K562 (cell line): ENCODE data around the gene ST8SIA4. TPM values are rescaled to one million over a fixed set of nuclear protein-coding genes. Genes with fewer than 3 reads are reported as not detected.
"Not testable (repeated sequence)": the region's sequence is repeated elsewhere in the genome, so short reads cannot be mapped to it uniquely, and the experiment has no call there.

Source experiments
- ATAC-seq: fragments of 200-7000 bp; cut with Tn5 transposase; 3 replicates; pipeline ENCODE4 v1.9.1; 2020; ENCODE audit warnings: moderate library complexity
- BruUV-seq: library from RNA; stranded (reverse); fragments of 400-500 nt; replicated peaks from 2 replicates; lab custom pipeline; 2021; lab: Mats Ljungman, UMichigan
- CTCF ChIA-PET: fragments of 300-600 bp; formaldehyde crosslinking; extraction: SDS; loops from one replicate; lab custom pipeline; 2021; ENCODE audit warnings: low intra/inter-chr PET ratio; lab: Yijun Ruan, JAX
- POLR2A ChIA-PET: fragments of 300-600, 350-650 bp; sonication (Branson Sonifier 250); formaldehyde crosslinking; extraction: SDS; loops from one replicate; lab custom pipeline; 2021; ENCODE audit warnings: antibody characterized with exemption, inconsistent platforms; lab: Yijun Ruan, JAX
- DNase-seq, 4 experiments: peaks; one replicate each; pipeline versions ENCODE4 v3.0.0 to v3.0.0-alpha.2; 2011 to 2018; ENCODE audit warnings: low spot score in 3 of 4, mixed read lengths in 3 of 4; ENCODE audit errors: extremely low read depth in 1 of 4
- FAIRE-seq: peaks from 2 replicates; lab custom pipeline; 2011; peaks lifted over from hg19 to GRCh38; lab: Jason Lieb, UNC
- H2AFZ ChIP-seq: 2 replicates; pipeline ENCODE4 v1.6.0; 2011; ENCODE audit warnings: low read depth, low read length, control low read depth, inconsistent platforms
- H3K27ac ChIP-seq: fragments of 200-600 bp; 3 replicates; pipeline ENCODE4 v1.8.0; 2011; ENCODE audit warnings: low read depth, mild to moderate bottlenecking, control low read depth, inconsistent platforms, low read length, moderate library complexity, mixed read lengths; ENCODE audit errors: extremely low read depth
- H3K27me3 ChIP-seq, 2 experiments: fragments of 300-600 bp in 1 of 2; 2 replicates in 1 of 2; 3 replicates in 1 of 2; pipeline versions ENCODE4 v1.6.0 to v1.8.0; 2011; ENCODE audit warnings: inconsistent platforms in 2 of 2, low read length in 2 of 2, mild to moderate bottlenecking in 1 of 2, mixed read lengths in 1 of 2, moderate library complexity in 1 of 2; ENCODE audit not compliant: control insufficient read depth in 2 of 2, insufficient read depth in 2 of 2
- H3K36me3 ChIP-seq: fragments of 300-600 bp; 3 replicates; pipeline ENCODE4 v1.8.0; 2011; ENCODE audit warnings: mild to moderate bottlenecking, low read length, inconsistent platforms; ENCODE audit not compliant: control insufficient read depth, insufficient read depth
- H3K4me1 ChIP-seq, 2 experiments: fragments of 200-600 bp in 1 of 2; replicated peaks in 1 of 2; 2 replicates in 1 of 2; 3 replicates in 1 of 2; pipeline versions ENCODE4 v1.5.1 to v1.8.0; 2011; ENCODE audit warnings: inconsistent platforms in 2 of 2, low read length in 2 of 2, mild to moderate bottlenecking in 1 of 2, mixed read lengths in 1 of 2, moderate library complexity in 1 of 2; ENCODE audit not compliant: control insufficient read depth in 2 of 2, insufficient read depth in 2 of 2
- H3K4me2 ChIP-seq: 2 replicates; pipeline ENCODE4 v1.6.1; 2011; ENCODE audit warnings: low read length, control low read depth, inconsistent platforms, mixed read lengths; ENCODE audit not compliant: insufficient read depth
- H3K4me3 ChIP-seq: fragments of 200-600 bp; sonication (generic), shearing (Covaris generic); 2 replicates; pipeline ENCODE4 v1.5.1; 2016; ENCODE audit warnings: control low read depth, inconsistent platforms
- H3K79me2 ChIP-seq: fragments of 200-600 bp; 3 replicates; pipeline ENCODE4 v1.8.0; 2011; ENCODE audit warnings: low read length, inconsistent platforms; ENCODE audit not compliant: control insufficient read depth, insufficient read depth
- H3K9ac ChIP-seq, 2 experiments: 2 replicates each; pipeline versions ENCODE4 v1.6.0 to v1.6.1; 2011; ENCODE audit warnings: low read depth in 2 of 2, low read length in 2 of 2, control low read depth in 1 of 2, inconsistent platforms in 1 of 2, mild to moderate bottlenecking in 1 of 2, mixed read lengths in 1 of 2; ENCODE audit not compliant: insufficient read depth in 1 of 2
- H3K9me1 ChIP-seq: one replicate; pipeline ENCODE4 v1.6.0; 2011; ENCODE audit warnings: inconsistent platforms, mild to moderate bottlenecking, low read length, moderate library complexity; ENCODE audit not compliant: control insufficient read depth, insufficient read depth
- H3K9me3 ChIP-seq: replicated peaks from 2 replicates; pipeline ENCODE4 v1.5.1; 2011; ENCODE audit warnings: low read depth, low read length, inconsistent platforms; ENCODE audit not compliant: control insufficient read depth, insufficient read depth
- H4K20me1 ChIP-seq: replicated peaks from 2 replicates; pipeline ENCODE4 v1.6.1; 2011; ENCODE audit warnings: low read length, inconsistent platforms, mixed read lengths; ENCODE audit not compliant: control insufficient read depth, insufficient read depth
- NR4A1 ChIP-seq, 2 experiments: fragments of 250-450 bp in 1 of 2; fragments of 450-650 bp in 1 of 2; sonication (Bioruptor Pico) in 1 of 2; IDR thresholded peaks; 2 replicates each; pipeline versions ENCODE4 v1.4.0 to v1.6.1; 2016 to 2020; ENCODE audit warnings: mild to moderate bottlenecking in 2 of 2, missing compliant biosample characterization in 1 of 2, missing genetic modification characterization in 1 of 2, moderate library complexity in 1 of 2
- POLR2AphosphoS2 ChIP-seq: IDR thresholded peaks from 2 replicates; pipeline ENCODE4 v1.6.1; 2012; ENCODE audit warnings: low read length, improper control_type of control experiment
- RFX1 ChIP-seq: fragments of 450-650 bp; IDR thresholded peaks from 2 replicates; pipeline ENCODE4 v1.6.1; 2016; ENCODE audit warnings: mild to moderate bottlenecking, moderate library complexity
- TSC22D4 ChIP-seq: fragments of 450-650 bp; IDR thresholded peaks from 2 replicates; pipeline ENCODE4 v1.6.1; 2016; ENCODE audit warnings: missing genetic modification characterization, missing biosample characterization, control low read depth
- ZNF316 ChIP-seq: fragments of 450-650 bp; IDR thresholded peaks from 2 replicates; pipeline ENCODE4 v1.6.1; 2016
- ZNF76 ChIP-seq: fragments of 250-450 bp; sonication (Bioruptor Pico); IDR thresholded peaks from 2 replicates; pipeline ENCODE4 v1.4.0; 2020; ENCODE audit warnings: mild to moderate bottlenecking, moderate library complexity, borderline replicate concordance
- WGBS: fragments of 100-300 bp; shearing (Covaris generic); methylation state at CpG from one replicate; pipeline ENCODE4 v1.1.6; 2016; ENCODE audit warnings: low coverage, mixed read lengths; ENCODE audit not compliant: insufficient coverage; ENCODE audit errors: missing lambda C conversion rate; 5-methylcytosine and 5-hydroxymethylcytosine counted together
- in situ Hi-C: fragments of 300-500 bp; cut with MboI; formaldehyde crosslinking; loops from 4 replicates; pipeline ENCODE4 v1.15.0; 2018; ENCODE audit warnings: inconsistent platforms, mixed read lengths
- intact Hi-C: fragments of 100-400 bp; cut with micrococcal nuclease; formaldehyde crosslinking; loops from 2 replicates; pipeline ENCODE4 v1.14.2; 2022
- polyA plus RNA-seq, 8 experiments: library from polyadenylated mRNA; depleted of rRNA in 4 of 8; stranded (reverse) in 5 of 8; unstranded in 3 of 8; fragments of >200 nt; fragmentation: Nextera tagmentation in 2 of 8; fragmentation: Illumina TruSeq in 1 of 8; extraction: Ambion mirVana in 2 of 8; extraction: Trizol in 1 of 8; gene quantifications; 2 replicates each; pipeline versions ENCODE4 v1.2.1 to v1.2.3, GENCODE V29; 2011 to 2014; ENCODE audit warnings: inconsistent platforms in 1 of 8, missing spikeins in 1 of 8
- total RNA-seq, 7 experiments: library from RNA; depleted of rRNA in 6 of 7; stranded (reverse); fragments of >200 nt in 6 of 7; fragmentation: Illumina TruSeq in 2 of 7; extraction: Trizol in 2 of 7; gene quantifications; 2 replicates each; pipeline versions ENCODE4 v1.2.1 to v1.2.3, GENCODE V29; 2011 to 2021; ENCODE audit warnings: low replicate concordance in 1 of 7

The ST8SIA4 gene
- total and polyA plus RNA-seq, 9 of the 15 experiments (the other 6 are each of a cell fraction or from before 2014, with no cell fraction given): 0.22 to 2.0 (median 0.54) TPM

DNA sequence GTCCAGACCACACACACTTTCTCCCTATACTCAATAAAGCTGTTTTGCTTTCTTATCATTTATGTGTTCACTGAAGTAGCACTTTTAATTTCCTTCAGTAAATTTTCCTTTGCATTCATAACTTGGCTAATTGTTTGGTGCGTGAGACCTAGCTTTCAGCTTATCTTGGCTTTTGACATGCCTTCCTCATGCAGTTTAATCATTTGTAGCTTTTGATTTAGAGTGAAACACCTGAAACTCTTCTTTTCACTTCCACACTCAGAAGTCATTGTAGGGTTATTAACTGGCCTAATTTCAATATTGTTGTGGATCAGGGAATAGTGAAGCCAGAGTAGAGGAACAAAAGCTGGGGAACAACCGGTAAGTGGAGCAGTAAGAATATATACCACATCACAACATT lies 114.7 kb downstream of the ST8SIA4 start (continued):
- TF ChIP-seq TSC22D4: no peak
- TF ChIP-seq NR4A1 (CRISPR knock-in tag; IDR thresholded peaks at IDR 0.05): no peak
- TF ChIP-seq NR4A1 (tag; IDR thresholded peaks at IDR 0.05): no peak
- TF ChIP-seq POLR2AphosphoS2: no peak
- no peak for TF ChIP-seq ZNF76 (CRISPR knock-in tag)

DNA sequence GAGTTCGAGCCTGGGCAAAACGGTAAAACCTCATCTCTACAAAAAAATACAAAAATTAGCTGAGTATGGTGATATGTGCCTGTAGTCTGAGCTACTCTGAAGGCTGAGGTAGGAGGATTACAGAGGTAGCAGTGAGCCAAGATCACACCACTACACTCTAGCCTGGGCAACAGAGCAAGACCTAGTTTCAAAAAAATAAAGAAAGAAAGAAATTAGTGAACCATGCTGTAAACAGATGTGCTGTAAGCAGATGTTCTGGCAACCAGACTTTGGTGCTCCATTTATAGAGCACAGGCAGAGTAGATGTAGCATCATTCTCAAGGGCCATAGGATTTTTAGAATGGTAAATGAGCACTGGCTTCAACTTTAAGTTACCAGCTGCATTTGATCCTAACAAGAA lies 115.4 kb downstream of the ST8SIA4 start:
- no peaks in the 10 kb centered on the region for H3K36me3 ChIP-seq
- H3K79me2 ChIP-seq: no peaks in the 10 kb centered on the region
- H4K20me1 ChIP-seq: no peaks in the 10 kb centered on the region
- no peak overlapping the region for H3K9ac ChIP-seq
- H3K27me3 ChIP-seq: no peaks in the 10 kb centered on the region
- no peak overlapping the region for H3K4me3 ChIP-seq
- DNase-seq: no peak
- H3K4me2 ChIP-seq: no peak overlapping the region
- no TSS peak for BruUV-seq
- no peak for ATAC-seq
- H3K9me1 ChIP-seq: no peaks in the 10 kb centered on the region
- POLR2A ChIA-PET: no interaction called here
- no peaks in the 10 kb centered on the region for H3K4me1 ChIP-seq
- TF ChIP-seq RFX1 (no peak), ZNF316 (0 out of 2 replicates have a peak, but pooled peaks have one; percentile 4)
- no peak overlapping the region for H3K27ac ChIP-seq
- in situ Hi-C loops (no loop called here), intact Hi-C loops (no loop called here)
- H3K9me3 ChIP-seq: no peaks in the 10 kb centered on the region
- WGBS: 0% methylated on average over 2 of the region's 2 CpGs
- FAIRE-seq: no peak
- CTCF ChIA-PET: no interaction called here
- H2AFZ ChIP-seq: no peak overlapping the region

DNA sequence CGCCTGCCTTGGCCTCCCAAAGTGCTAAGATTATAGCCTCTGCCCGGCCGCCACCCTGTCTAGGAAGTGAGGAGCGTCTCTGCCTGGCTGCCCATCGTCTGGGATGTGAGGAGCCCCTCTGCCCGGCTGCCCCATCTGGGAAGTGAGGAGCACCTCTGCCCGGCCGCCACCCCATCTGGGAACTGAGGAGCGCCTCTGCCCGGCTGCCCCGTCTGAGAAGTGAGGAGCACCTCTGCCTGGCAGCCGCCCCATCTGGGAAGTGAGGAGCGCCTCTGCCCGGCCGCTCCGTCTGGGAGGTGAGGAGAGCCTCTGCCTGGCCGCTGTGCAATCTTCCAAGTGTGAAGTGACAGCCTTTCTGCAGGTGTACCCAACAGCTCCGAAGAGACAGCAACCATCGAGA lies 117.5 kb downstream of the ST8SIA4 start:
- POLR2A ChIA-PET, H2AFZ ChIP-seq, H4K20me1 ChIP-seq, DNase-seq, H3K4me3 ChIP-seq, H3K36me3 ChIP-seq, H3K4me2 ChIP-seq, BruUV-seq, H3K4me1 ChIP-seq, H3K27ac ChIP-seq, H3K79me2 ChIP-seq, CTCF ChIA-PET, H3K9me3 ChIP-seq, intact Hi-C loops, H3K27me3 ChIP-seq, H3K9me1 ChIP-seq, H3K9ac ChIP-seq, FAIRE-seq, ATAC-seq, in situ Hi-C loops: not testable (repeated sequence)
- 40% methylated on average over 1 of the region's 19 CpGs for WGBS
